ENCODE results near the gene LDLRAD4.

Gene LDLRAD4

DNA sequence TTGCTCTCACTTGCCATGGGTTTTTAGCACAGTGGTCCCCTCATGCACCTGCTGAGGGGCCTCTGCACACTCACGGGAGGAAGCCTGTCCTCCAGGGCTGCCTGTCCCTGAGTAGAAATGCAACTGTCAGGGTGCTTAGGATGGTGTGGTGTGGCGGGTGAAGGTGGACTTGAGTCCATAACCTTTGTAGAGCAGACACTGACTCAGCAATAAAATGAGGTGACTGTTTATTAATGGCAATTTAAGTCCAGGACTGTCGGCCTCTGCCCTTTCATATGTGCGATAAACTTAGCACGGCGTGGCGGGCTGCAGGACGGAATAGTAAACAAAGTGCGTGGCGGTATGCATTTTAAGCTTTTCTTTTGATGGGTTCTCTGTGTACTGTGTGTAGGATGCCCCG, 188.2 kb downstream of the LDLRAD4 start:
- DNase-seq (ENCODE audit: low spot score) = no peak

DNA sequence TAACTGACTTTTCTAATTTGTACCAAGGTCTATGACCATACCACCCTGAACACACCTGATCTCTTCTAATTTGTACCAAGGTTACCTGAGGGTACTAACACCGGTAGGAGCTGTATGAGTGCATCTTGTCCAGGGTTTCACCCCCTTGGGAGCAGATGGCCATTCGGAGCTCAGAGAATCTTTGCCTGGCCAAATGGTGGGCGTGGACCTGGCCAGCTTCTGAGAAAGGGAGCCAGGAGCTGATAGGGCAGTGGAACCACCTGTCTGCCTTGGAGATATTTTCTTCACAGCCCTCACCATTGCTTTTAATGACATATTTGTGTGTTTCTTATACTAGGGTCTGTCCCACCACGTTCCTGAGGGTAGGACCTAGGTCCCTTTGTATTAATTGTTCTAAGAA, 188.9 kb downstream of the LDLRAD4 start:
- no peak for DNase-seq (ENCODE audit: low spot score)

DNA sequence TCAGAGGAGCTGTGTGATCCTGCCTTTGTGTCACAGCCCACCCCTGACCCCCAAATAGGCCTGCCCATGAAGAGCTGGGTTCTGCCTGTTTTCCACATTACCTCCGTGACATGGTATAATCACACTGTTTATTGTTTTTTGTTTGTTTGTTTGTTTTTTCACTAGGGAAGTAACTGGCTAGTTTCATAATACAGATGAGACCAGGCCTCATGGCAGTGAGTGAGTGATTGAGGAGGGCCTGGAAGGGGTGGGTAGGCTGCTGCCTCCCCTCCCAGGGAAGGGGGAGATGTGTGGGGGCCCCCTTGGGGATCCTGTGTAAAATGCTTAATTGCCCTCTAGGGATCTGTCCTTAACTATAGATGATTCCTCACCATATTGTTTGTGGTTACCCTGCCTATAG, 190.5 kb downstream of the LDLRAD4 start:
- no peak for DNase-seq (ENCODE audit: low spot score)

DNA sequence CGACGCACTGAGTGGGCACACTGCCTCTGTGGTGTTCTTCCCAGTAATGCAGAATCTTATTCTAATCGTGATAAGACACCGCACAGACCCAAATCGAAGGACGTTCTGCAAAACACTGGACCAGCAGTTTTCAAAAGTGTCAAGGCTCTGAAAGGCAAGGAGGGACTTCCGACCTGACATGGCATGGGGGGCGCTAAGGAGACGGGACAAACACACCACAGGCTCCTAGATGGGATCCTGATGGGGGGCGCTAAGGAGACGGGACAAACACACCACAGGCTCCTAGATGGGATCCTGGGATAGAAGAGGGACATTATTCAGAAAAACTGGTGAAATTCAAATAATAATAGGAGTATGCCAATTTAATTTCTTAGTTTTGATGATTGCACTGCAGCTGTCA, 191.4 kb downstream of the LDLRAD4 start:
- DNase-seq (ENCODE audit: low spot score) = no peak

DNA sequence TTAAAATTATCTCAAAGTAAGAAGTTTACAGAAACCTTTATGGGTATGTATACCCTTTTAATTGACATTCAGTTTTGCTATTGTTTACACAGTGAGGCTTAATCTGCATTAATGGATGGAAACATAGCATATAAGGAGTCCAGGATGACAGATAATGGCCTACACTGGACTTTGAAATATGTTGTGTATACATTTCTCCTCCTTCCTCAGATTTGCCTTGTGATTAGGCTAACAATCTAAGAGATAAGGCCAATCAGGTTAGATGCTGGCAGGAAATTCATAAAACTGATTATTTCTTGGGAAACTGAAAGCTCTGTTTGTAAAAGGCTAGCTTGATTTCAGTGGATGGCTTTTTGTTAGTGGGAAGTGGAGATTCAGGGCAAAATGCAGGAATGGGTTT, 191.9 kb downstream of the LDLRAD4 start:
- no peak for DNase-seq (ENCODE audit: low spot score)

DNA sequence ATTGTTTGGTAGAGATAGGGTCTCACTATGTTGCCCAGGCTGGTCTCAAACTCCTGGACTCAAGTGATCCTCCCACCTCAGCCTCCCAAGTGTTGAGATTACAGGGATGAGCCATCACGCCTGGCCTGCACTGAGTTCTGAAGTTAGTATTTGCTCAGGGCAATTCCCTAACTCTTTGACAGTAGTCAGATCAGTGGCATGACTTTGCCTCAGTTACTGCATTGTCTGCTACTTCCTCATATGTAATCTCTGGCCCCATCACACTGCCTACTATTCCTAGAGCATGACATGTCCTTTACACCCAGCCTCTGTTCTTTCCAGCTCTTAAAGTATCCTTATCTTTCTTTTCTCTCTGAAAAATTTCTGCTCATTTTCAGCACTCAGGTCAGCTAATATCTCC, 193.5 kb downstream of the LDLRAD4 start:
- no peak for DNase-seq (ENCODE audit: low spot score)

DNA sequence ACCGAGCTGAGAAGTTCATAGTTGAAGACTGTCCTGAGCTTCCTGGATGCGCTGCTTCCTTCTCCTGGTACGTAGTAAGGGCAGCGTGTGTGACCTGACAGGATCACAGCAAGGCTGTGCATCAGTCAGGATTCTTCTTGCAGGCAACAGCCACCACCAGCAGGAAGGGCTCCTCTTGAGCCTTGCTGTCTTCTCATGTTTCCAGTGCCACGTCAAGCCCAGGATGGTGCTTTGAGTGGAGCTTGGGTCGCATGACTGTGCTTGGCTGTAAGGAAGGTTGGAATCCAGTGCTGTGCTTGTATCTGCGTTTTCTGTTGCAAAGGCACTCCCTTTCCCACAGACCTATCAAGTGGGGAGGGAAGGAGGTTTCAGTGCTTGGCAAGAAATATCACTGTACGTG, 194.3 kb downstream of the LDLRAD4 start:
- DNase-seq (ENCODE audit: low spot score) = no peak

DNA sequence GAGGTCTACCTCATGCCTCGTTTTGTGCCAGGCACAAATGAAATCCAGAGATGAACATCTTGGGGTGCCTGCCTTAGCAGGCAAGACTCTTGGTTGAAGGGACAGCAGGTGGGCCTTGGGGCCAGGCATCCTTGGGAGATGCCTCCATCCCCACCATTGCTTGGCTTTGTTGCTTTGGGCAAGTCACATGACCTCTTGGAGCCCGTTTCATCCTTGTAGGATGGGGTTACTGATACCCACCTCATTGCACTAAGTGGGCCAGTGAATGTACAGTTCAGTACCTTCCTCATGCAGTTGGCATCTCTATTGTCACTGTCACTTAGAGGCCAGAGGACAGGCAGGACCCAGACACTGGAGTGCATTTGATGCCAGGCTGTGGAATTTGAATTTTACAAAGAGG, 195.5 kb downstream of the LDLRAD4 start:
- no peak for DNase-seq (ENCODE audit: low spot score)

DNA sequence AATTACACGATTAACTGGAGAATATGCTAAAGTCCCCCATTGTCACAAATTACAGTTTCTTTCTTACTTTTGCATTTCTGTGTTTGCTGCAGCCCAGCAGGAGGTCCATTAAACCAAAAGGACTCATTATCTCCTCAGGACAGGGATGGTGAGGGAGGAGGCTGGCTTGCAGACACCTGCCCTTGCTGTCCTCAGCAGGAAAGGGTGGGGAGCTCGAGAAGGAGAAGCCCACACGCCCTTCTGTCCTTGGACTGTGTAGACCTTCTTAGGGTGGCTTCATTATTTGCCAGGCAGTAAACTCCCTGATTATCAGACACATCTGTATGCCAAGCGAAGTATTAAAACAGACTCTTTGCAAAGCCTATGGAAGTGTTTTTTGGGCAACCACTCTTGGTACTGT, 196.0 kb downstream of the LDLRAD4 start:
- DNase-seq (ENCODE audit: low spot score) = no peak

DNA sequence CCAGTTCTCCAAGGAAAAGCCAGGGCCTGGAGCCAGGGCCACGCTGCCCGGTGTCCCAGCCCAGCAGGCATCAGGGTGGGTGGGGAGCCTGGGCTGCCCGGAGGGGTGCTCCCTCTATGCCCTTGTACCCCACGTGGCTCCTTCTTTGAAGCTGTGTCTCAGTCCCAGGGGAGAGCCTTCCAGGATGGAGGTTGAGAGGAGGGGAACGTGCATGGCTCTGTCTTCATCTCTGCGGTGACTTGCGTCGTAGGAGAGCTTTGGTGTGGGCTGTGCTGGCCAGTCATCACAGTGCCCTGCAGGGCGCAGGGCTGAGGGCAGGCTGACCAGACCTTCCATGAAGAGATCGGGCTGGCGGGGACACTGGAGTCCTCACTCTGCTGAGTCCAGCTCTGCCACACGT, 197.2 kb downstream of the LDLRAD4 start:
- DNase-seq (ENCODE audit: low spot score) = no peak

DNA sequence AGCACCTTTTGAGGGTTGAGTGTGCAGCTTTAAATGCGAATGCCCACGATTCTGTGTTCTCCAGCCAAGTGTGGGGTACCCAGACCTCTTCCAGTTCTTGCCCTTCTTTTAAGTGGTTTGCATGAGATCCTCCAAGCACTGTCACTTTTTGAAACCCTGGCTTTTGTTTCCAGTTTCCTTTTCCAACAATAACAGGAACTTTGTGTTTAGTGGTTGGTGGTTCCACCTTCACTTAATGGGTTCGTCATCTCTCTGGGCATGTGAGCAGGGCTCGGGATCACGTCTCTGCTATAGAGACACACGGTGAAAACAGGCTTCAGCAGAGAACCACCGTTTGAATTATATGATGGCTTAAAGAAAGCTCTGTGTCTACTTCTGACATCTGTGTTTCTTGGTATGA, 197.6 kb downstream of the LDLRAD4 start:
- DNase-seq (ENCODE audit: low spot score) = no peak

DNA sequence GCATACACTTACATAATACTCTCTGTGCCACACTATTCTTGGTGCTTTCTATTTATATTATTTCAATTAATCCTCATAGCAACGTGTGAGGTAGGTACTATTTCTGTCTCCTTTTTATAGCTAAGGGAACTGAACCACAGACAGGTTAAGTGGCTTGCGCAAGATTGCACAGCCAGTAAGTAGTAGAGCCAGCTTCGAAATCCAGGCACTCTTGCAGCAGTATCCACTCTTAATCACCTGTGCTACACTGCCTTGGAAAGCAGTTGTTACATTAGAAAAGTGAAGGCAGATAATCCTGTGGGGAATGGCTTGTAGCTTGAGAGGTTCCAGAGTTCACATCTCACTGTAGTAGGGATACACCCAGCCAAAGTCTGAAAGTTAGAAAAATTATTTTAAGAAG, 198.3 kb downstream of the LDLRAD4 start:
- no peak for DNase-seq (ENCODE audit: low spot score)

DNA sequence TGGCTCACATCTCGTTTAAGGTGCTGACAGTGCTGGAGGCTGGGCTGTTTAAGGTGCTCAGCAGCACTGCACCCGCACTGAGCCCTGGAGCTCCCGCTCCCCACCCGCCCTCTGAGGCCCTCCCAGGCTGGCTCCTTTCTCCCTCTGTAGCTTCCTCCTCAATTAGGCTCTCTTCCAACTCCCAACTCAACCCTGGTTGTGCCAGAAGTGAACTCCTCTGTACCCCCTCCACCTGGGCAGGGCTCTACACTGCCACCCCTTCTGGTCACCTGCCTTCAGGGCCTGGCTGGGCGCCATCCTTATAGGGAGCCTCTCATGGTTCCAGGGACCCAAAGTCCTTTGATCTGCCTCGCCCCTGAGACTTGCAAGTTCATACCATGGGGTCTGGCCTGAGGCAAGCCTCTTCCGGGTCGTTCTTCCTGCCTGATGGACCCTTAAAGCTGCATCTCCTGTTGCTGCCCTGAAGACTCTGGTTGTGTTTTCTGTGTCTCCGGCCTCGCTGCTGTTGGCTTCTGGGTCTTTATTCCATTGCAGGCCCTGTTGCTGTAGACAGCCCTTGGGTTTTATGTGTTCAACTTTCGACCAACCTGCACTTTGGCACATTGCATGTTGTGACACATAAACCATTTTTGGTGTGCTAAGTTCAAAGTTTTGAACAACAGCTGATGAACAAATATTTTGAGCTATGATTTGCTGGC, 199.6 kb downstream of the LDLRAD4 start:
- DNase-seq (ENCODE audit: low spot score) = no peak

DNA sequence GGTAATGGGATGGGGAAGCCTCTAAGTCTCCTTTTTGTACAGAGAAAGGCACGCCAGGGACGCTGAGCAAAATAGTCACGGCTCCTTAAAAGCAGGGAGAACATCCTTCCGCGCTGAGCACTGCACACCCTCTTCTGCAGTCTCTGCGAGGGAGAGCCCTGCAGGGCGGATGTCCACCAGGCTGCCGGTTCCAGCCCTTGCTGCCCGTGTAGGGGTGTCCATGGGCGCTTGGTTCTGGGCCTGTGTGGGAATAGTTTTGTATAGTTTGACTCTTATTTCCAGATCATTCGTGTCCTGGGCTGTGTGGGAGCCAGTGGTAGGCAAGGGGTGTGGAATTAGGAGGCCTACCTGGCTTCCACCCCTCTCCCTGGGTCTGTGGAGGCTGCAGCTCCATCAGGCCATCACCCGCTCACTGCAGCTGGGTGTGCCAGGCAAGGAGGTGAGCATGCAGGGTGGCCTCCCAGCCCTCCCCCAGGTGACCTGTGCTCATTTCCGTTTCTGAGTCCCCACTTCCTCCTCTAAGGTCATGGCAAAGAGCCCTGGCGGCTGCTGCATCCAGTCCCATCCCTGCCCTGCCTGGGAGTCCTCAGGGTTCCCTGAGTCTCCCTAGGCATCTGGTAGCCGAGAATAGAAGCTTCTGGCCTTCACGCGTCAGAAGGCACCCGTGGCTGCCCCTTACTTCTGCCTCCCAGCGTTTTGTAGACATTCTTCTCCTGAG, 202.6 kb downstream of the LDLRAD4 start:
- DNase-seq (ENCODE audit: low spot score) = no peak

DNA sequence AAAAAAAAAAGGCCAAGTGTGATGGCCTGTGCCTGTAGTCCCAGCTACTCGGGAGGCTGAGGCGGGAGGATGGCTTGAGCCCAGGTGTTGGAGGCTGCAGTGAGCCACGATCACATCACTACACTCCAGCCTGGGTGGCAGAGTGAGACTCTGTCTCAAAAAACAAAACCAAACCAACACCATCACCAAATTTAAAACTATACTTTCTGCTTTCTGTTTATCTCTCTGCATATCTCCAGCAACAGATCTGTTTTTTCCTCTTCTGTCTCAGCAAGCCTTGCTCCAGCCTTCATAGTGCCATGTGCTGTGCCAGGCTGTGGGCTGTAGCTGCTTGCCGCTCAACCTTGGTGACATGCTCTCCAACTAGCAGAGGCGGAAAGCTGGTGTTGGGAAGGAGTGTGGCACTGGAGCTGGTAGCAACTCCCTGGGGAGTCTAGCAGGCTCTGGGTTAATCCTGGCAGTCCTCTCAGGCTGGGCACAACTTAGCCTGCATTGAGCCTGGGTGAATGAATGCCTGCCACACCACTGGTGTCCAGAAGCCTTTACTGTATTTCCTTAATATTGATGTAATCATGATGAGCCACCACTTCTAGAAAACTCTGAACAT, 204.1 kb downstream of the LDLRAD4 start:
- DNase-seq (ENCODE audit: low spot score) = no peak

DNA sequence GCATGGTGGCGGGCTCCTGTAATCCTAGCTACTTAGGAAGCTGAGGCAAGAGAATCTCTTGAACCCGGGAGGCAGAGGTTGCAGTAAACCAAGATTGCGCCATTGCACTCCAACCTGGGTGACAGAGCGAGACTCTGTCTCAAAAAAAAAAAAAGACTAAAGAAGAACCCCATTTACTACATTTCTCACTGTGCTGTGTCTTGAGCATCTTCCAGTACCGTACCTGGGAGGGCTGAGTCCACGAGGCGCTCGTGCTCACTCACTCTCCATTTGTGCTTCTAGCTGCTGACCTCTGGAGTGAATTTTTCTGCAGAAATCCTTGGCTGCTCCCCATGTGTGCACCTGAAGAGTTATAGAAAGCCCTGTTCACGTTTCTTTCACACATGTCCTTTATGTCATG, 204.8 kb downstream of the LDLRAD4 start:
- no peak for DNase-seq (ENCODE audit: low spot score)

DNA sequence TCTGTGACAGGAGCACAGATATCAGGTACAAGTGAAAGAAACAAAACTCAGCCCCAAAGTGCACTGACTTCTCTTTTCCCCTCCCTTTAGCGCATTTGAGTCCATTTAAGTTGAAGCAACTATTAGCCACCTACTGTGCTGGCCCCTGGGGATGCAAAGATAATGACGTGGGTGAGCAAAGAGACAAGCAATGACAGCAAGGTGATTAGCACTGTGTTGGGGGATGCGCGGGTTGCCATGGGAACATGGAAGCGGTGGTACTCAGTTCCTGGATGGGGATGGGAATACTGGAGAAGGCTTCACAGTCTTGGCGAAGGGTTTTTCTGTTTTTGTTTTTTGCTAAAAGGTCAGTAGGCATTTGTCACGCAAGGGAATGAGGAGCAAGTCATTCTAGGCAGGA, 205.8 kb downstream of the LDLRAD4 start:
- no peak for DNase-seq (ENCODE audit: low spot score)

DNA sequence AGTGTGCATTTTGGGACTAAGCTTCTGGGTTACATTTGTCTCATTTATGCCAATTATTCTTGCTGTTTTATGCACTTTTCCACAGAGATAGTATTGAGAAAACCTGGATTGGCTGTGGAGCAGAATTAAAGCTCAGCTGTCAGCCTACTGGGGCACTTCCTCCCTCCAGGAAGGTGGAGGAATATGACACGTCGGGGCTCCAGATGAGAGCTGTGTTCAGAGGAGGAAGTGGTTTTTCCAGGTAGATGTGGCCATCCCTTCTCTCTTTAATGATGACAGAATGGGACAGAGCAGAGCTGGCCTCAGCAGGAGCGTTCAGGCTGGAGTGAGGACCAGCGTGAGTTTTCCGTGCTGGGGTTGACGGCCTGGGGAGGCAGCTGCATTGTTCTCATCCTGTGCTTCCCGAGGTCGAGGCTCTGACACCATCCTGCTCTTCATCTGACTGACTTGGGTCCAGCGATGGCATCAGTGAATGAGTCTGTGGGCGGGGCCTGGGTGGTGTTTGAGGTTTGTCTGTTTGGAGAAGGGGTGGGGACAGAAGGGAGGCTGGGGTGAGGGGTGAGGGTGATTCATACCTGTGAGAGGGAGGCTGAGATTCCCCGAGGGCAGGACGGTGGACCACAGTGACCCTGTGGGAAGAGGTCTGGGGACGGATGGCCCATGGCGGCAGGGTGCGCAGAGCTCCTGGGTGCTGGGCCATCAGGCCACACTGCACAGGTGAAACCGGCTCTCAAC, 207.0 kb downstream of the LDLRAD4 start:
- no peak for DNase-seq (ENCODE audit: low spot score)

DNA sequence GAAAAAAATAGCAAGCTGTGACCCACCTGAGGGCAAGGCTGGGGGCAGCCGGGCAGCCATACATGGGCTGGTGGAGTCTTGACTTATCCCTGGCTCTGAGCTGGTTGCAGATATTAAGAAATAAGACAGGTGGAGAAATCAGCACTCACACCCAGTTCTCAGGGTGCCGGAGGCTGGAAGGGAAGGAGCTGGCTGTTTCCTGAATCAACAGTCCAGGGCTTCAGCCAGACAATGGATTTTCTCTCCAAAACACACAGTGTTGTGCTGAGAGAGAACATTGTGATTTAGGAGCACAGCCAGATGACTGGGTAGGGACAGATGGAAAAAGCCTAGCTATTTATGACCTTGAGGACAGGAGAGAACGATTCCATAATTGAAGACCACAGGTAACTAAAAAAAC, 208.8 kb downstream of the LDLRAD4 start:
- DNase-seq (ENCODE audit: low spot score) = no peak

DNA sequence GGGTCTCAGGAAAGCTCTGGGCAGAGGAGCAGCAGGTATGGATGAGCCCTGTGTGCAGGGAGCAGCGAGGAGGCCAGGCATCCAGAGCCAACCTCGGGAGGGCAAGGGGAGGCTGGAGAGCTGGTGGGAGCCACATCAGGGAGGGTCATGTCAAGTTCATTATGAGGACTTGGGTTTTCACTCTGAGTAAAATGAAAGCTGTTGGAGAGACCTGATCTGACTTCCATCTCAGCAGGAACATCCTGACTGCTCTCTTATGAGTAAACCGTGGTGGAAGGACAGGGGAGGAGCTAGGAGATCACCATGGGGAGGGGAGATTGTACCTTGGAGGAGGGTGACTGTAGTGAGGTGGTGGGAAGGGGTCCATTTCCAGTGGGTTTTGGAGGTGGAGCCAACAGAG, 209.8 kb downstream of the LDLRAD4 start:
- no peak for DNase-seq (ENCODE audit: low spot score)

DNA sequence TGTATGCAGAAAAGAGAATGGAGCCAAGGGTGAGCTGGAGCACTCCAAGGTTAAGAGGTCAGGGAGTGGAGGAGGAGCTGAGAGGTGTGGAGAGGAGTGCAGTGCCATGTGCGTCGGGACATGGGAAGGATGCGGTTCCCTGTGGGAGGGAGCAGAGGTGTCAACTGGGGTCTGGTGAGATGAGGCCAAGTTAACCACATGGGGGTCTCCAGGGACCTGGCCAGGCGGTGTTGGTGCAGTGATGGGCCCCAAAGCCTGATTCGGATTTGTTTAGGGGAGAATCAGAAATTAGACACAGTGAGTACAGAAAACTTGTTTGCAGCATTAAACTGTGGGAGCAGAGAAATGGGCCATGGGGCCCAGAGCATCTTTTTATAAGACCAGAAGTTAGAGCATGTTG, 210.5 kb downstream of the LDLRAD4 start:
- DNase-seq (ENCODE audit: low spot score) = no peak

DNA sequence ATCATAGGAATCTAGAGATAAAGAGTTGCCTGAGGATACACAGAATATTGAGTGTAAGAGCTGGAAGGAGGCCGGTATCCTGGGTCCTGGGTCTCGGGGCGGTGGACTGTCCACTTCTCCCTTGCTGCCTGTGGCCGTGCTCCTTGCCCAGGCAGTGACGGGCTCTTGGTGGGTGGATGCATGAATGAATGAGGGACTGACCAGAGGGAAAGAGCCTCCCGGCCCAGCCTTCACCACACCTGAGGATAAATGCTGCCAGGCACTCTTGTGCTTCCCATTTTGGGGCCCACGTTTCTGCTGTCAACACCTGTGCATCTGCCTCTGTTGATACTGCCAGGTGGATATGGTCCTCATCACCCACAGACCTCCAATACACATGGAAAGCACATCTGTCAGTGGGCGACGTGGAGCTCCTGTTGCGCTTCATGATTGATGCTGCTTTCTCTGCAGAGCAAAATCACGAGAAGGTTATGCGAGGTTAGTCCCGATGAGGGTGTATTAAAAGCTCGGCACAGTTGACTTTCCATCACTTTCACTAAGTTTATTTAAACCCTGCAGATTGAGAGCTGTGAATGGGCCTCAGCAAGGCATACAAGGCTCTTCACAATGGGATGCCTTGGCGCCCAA, 211.4 kb downstream of the LDLRAD4 start:
- DNase-seq (ENCODE audit: low spot score) = no peak
